ENCODE data around the gene WDR90. TPM values are rescaled to one million over a fixed set of nuclear protein-coding genes. Genes with fewer than 3 reads are reported as not detected.

WDR90 gene
- total and polyA plus RNA-seq, 10 of the 15 experiments (the other 5 are each of a cell fraction or from before 2014, with no cell fraction given) = 2.0 to 65.0 (median 16.7) TPM

DNA sequence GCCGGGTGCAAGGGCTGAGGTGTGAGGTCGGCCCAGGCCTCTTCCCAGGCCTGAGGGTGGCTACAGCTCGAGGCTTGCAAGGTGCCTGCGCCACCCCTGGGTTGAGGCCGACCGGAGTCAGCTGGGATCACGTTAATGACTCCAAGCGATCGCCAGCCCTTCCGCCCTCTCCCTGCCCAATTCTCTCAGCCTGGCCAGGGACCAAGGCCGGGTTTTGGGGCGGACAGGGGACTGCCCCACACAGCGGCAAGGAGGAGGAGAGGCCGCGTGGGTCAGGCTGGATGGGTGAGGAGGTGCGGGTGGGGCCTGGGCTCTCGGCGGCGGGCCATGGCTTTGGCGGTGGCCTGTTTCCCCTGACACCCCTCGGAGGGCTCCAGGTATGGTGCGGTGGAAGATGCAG is 44.2 kb downstream of the WDR90 start (continued):
- TF ChIP-seq, protein P1, sequence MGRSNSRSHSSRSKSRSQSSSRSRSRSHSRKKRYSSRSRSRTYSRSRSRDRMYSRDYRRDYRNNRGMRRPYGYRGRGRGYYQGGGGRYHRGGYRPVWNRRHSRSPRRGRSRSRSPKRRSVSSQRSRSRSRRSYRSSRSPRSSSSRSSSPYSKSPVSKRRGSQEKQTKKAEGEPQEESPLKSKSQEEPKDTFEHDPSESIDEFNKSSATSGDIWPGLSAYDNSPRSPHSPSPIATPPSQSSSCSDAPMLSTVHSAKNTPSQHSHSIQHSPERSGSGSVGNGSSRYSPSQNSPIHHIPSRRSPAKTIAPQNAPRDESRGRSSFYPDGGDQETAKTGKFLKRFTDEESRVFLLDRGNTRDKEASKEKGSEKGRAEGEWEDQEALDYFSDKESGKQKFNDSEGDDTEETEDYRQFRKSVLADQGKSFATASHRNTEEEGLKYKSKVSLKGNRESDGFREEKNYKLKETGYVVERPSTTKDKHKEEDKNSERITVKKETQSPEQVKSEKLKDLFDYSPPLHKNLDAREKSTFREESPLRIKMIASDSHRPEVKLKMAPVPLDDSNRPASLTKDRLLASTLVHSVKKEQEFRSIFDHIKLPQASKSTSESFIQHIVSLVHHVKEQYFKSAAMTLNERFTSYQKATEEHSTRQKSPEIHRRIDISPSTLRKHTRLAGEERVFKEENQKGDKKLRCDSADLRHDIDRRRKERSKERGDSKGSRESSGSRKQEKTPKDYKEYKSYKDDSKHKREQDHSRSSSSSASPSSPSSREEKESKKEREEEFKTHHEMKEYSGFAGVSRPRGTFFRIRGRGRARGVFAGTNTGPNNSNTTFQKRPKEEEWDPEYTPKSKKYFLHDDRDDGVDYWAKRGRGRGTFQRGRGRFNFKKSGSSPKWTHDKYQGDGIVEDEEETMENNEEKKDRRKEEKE (IDR thresholded peaks at IDR 0.05) = no peak

DNA sequence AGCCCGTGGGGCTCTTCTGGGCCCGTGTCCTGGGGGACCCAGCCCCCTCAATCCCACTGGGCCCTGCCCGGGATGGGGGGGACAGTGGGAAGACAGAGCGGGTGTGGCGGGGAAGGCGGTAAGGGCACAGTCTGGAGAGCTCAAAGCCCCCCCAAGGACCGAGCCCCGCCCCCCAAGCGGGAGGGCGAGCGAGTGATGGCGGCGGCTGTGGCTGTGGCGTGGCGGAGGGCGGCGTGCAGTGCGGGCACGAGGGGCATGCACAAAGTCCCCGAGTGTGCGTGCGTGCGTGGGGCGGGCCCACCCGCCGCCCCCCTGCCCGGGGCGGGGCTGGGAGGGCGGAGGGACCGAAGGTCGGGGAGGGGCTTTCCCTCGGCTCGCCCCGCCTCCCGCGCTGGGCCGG is 44.6 kb downstream of the WDR90 start:
- H3K36me3 ChIP-seq (ENCODE audit: control insufficient read depth in 2 of 2, insufficient read depth in 2 of 2, low read length in 1 of 2) = no peaks in the 10 kb centered on the region
- ATAC-seq (no peak), DNase-seq (ENCODE audit: low read depth, low spot score) (no peak), FAIRE-seq (no peak)
- ChIA-PET RAD21 (ENCODE audit: unreplicated experiment) (no interaction called here), POLR2A (interaction anchor here (0.6 to 2.0 kb wide), 2 partner anchors 22 to 194 kb away, joined by 4 to 7 read pairs; partner anchors contain the start of gene METRN), SMC1A (ENCODE audit: uncharacterized antibody, unreplicated experiment) (no interaction called here), CTCF (no interaction called here)
- WGBS (ENCODE audit: insufficient coverage, insufficient replicate concordance, low lambda C conversion rate, missing lambda C conversion rate) = 5% methylated on average over 18 of the region's 37 CpGs
- H3K4me1 ChIP-seq (ENCODE audit: control insufficient read depth, insufficient read depth, low read length) = peaks cover 12% of the 10 kb centered on the region
- no peaks in the 10 kb centered on the region for H4K20me1 ChIP-seq (ENCODE audit: control insufficient read depth, insufficient read depth)
- no peak overlapping the region for H3K9ac ChIP-seq (ENCODE audit: control insufficient read depth, insufficient read depth, low read length)
- BruUV-seq (replicated peaks) = no TSS peak
- H2AFZ ChIP-seq (ENCODE audit: control insufficient read depth, low read depth, low read length) = no peak overlapping the region
- intact Hi-C loops (cut with micrococcal nuclease; ENCODE audit: unreplicated experiment) = no loop called here
- no peak overlapping the region for H3K4me3 ChIP-seq
- H3K27me3 ChIP-seq (replicated peaks in 1 of 2; ENCODE audit: control insufficient read depth in 2 of 2, insufficient read depth in 2 of 2, low read length in 1 of 2) = peaks cover 2 to 6% of the 10 kb centered on the region in 2 experiments; a peak in 3 of 4 replicates
- no peak overlapping the region; the same call in 1 of the 2 replicates for H3K4me2 ChIP-seq (ENCODE audit: control insufficient read depth, insufficient read depth)
- in situ Hi-C loops (cut with MboI) = no loop called here
- H3K9me3 ChIP-seq (replicated peaks; ENCODE audit: control insufficient read depth, insufficient read depth, low read length) = no peaks in the 10 kb centered on the region; the same call in 2 of the 3 replicates
- H3K79me2 ChIP-seq (ENCODE audit: control insufficient read depth, insufficient read depth, low read length) = peaks cover 9% of the 10 kb centered on the region
- peak in 1 of 2 experiments; percentile 86; a peak in 2 of 4 replicates for TF ChIP-seq BHLHE40 (IDR thresholded peaks at IDR 0.05; ENCODE audit: borderline replicate concordance in 1 of 2, low read depth in 2 of 2, low read length in 1 of 2)
- no peak for TF ChIP-seq TCF7 (IDR thresholded peaks at IDR 0.05; ENCODE audit: borderline replicate concordance)
- no peak overlapping the region for H3K27ac ChIP-seq (ENCODE audit: control insufficient read depth, insufficient read depth)
